Stimulated activated CD4-positive, alpha-beta T cell treated with anti-CD3 and anti-CD28 coated beads, Interleukin-4, amount 100 ng/mL, for 24 hours (primary cell): Measurements from ENCODE around the gene RALGAPA2.
A peak's percentile ranks its signal among the peaks of the same experiment; 100 is the strongest.

ENCODE experiments used
- DNase-seq: peaks from one replicate; pipeline ENCODE4 v3.0.0-alpha.2; 2020

RALGAPA2 gene

DNA sequence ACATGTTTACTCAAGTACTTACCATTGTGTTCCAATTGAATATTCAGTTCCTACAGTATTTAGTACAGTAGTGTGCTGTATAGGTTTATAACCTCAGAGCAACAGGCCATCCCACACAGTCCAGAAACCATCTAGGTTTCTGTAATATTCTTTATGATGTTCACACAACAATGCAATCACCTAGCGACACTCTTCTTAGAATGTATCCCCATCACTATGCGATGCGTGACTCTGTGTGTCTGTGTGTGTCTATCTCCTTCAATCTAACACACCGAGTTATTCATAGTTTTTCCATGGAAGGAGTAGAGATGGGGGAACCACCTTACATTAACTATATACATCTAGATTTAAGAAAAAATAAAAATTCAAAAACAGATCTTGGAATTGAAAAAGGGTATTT lies 182.8 kb downstream of the RALGAPA2 start:
- DNase-seq = no peak

- DNase-seq = no peak
These were observed 183.6 kb downstream of the RALGAPA2 start for GRCh38 chr20:20528861-20529260.

DNA sequence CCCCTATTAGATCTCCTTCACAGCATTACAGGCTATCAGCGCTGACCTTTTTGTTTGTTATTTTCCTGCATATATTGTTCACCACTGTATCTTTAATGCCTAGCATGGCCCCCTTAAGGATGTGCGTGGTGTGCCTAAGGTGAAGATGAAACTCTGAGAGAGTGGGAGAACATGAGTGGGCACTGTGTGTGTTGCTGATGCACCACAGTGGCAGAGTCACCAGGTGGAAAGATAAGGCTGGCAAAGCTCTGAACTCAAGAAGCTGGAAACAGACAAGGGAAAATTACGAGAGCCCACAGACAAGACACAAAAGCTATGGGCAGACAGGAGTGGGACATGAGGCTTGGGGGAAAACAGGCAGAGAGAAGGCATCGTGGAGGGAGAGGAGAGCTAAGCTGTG lies 184.8 kb downstream of the RALGAPA2 start:
- DNase-seq = no peak

DNA sequence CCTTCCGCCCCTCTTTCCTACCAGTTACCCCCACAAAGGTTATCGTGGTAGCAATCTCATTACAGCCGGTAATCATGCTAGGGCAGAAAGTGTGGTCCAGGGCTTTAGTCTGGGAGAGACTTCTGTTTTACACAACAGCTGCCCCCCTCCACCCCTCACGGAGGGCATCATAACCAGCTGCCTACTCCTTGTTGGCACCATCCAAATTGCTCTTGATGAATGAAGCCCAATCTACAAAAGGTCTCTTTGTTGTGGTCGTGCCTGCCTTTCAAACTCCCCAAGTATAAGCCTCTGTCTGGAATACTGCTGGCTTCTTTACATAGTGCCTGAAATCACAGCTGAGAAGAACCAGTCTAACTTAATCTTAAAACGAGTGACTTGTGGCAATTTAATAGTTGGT lies 186.7 kb downstream of the RALGAPA2 start:
- DNase-seq = no peak

DNA sequence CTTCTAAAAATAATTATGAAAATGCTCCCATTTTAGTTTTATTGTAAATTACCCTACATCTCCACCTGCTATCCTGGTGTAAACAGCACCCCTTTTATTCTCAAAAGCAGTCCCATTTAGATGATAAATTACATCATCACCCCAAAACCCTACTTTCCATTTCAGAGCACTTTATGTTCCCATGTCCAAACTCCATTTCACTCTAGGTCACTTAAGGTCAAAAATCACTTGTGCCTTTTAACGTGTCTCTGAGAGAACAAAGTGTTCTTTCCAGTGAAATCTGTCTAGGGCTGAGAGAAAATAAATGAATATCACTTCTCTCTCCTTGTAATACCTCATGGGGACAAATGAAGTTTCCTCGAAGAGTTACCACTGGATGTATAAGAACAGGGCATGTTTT lies 187.2 kb downstream of the RALGAPA2 start:
- no peak for DNase-seq

- no peak for DNase-seq
These were observed 187.7 kb downstream of the RALGAPA2 start for GRCh38 chr20:20524756-20525155.

- DNase-seq = no peak
These were observed 190.7 kb downstream of the RALGAPA2 start for GRCh38 chr20:20521736-20522135.

- no peak for DNase-seq
These were observed 191.7 kb downstream of the RALGAPA2 start for GRCh38 chr20:20520776-20521175.

- no peak for DNase-seq
These were observed 193.2 kb downstream of the RALGAPA2 start for GRCh38 chr20:20519269-20519668.

DNA sequence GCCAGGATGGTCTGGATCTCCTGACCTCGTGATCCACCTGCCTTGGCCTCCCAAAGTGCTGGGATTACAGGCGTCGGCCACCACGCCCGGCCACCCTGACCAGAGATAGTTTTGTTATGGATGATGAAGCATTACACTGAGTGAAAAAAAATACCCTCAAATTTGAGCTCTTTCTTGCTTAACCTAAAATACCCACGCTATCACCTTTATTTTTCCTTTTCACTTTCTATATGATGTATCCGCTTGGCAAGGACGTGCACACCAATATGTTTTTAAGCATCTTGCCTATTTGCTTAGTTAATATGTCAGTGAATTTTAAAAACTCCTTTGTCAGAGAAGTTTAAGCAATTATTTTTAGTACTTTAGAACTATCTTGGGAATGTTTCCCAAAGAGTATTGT lies 194.2 kb downstream of the RALGAPA2 start:
- DNase-seq = no peak

GRCh38 chr20:20517296-20517695 lies 195.1 kb downstream of the RALGAPA2 start:
- no peak for DNase-seq

DNA sequence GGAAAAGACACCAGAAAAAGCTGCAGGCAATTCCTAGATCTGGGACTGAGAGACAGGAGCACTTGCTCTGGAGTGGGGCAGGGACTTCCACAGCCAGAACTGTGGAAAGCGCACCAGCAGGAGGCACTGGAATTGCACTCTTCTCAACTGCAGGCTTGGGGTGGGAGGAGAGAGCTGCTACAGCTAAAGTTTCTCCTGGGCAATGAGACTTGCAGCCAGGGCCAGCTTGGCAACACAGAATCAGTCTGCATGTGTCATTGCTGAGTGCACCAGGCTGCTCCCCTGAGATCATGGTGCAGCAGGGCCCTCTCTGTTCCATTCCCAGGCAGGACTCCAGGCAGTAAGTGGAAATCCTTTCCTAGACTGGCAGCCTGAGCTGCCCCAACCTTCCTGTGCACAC lies 198.7 kb downstream of the RALGAPA2 start:
- DNase-seq = no peak

DNA sequence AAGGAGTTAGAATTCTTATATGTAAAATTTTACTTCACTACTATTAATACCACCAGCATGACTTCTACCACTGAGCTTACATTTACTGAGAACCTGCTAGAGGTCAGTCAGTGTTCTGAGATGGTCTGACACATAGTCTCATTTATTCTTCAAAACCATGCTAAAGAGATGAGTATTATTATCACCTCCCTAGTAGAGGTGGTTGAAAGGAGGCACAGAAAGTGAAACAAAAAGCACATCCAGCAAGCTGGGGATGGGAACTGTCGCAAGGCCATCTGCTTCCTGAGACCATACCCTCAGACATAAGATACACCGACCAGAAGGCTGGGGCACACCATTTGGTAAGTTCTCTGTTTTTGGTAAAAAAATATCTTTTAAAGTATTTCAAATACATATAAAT lies 206.9 kb downstream of the RALGAPA2 start:
- DNase-seq = no peak

- no peak for DNase-seq
These were observed 208.5 kb downstream of the RALGAPA2 start for GRCh38 chr20:20503777-20504530.

DNA sequence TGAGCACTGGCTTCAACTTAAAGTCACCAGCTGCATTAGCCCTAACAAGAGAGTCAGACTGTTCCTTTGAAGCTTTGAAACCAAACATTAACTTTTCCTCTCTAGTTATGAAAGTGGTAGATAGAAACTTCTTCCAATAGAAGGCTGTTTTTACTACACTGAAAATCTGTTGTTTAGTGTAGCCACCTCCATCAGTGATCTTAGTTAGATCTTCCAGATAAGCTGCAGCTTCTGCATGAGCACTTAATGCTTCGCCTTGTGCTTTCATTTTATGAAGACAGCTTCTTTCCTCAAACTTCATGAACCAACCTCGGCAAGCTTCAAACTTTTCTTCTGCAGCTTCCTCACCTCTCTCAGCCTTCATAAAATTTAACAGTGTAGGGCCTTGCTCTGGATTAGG lies 211.3 kb downstream of the RALGAPA2 start:
- no peak for DNase-seq

- DNase-seq = no peak
These were observed 212.1 kb downstream of the RALGAPA2 start for GRCh38 chr20:20500312-20500711.

DNA sequence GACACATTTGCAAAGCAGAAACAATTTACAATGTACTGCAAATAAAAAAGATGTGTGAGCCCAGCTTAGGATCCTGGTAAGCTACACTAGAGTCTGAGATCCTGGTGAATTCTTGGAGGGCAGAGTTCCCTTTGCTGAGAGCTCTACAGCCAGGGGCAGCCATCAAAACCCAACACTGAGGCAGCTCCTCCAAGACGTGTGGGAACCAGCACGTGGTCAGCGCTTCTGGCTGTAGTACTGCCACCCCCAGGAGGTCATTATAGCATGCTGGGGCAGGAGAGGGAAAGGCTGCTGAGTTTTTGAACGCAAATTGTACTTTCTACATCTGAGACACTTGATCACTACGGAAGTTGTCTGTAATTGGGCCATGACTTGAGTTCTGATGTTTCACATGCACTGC lies 213.0 kb downstream of the RALGAPA2 start:
- no peak for DNase-seq

DNA sequence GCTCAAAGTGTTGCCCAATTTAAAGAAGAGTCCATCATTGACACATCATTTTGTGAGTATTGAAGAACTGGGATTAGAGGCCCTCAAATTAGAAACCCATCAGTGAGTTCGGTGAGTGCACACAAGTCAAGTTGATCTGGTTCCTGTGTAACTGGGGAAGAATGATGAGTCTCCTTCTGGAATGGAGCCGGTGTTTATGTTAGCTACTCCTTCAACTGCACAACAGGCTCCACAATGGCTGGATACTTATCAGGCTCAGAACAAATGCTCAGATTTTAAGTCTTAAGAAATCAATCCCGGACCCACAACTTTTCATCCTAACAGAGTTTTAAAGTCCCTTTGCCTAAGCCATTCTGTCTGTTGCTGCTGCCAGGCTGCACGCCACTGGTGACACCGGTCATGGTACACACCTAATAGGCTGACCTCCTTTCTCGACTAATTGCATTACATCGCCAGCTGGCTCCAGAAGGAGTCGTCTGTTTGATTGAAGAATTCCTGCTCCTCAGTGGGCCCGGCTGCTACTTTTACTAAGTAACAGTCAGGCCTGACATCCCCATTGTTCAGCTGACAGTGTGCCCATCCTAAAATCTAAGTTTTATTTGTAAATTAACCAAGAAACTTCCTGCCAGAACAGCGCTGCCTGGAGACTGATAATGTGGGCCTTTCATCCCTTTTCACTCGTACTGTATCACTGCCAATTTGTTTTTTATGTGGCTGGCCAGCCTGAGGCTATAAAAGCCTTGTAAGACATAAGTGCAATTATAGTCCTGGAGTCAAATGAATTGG lies 214.2 kb downstream of the RALGAPA2 start:
- no peak for DNase-seq

DNA sequence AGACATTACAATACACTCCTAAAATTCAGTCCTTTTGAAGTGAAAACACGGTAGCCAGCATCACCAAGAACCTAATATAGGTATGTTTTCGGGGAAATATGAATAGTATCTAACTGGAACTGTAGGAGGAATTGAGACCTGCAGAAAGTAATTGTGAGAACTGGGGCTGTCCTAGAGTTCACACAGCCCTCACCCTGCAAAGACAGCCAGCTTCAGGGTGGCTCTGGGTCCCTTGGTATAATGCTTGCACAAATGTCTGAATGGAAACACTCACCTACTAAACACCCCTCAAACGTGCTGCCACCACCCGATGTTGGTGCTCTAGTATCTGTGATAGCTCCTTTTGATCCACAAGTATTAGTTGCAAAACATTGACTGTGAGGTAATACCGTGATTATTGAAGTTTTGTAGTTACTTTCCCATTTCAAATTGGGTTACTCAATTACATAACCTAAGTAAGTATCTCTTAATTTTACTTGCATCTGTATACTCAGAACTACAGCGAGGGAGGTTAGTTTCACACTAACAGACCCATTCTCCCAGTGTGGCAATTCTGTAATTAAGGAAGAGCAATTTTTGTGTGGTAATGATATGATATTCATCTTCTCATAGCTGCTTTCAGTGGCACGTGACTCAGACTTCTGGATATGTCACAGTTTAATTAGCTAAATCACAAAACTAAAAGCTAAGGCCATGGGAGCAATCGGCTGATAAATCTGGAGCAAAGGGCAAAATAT lies 215.0 kb downstream of the RALGAPA2 start:
- peak; percentile 32 for DNase-seq

DNA sequence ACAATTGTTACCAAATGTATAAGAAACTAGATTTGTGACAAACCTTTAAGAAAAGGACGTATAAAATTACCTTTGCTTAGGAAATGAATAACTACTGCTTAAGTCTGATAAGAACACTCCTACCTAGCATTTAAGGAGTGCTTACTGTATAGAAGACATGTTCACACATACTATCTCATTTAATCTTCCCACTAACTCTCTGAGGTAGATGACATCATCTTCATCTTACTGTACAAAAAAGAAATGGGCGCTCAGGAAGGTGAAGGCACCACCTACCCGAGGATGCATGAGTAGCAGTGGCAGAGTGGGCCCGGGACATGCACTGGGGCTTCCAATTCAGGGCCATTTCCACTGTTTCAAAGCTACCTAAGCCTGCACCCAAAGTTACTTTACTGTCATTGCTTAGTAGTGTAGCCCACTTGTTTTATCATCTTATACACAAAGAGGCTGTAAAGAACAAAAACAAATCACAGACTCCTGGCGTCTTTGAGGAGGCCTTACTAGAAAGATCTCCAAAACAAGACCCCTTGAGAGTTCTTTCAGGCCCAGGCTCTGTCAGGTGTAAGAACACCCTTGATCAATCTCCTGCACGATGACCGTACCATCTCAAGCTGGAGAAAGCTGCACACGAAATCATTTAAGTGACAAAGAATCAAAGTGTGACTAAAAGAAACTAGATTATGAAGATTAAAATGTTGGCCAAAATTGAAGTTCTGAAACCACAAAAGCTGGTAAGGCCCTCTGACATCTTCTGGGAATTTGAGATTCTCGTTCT lies 216.5 kb downstream of the RALGAPA2 start:
- DNase-seq = no peak

- DNase-seq = no peak
These were observed 218.7 kb downstream of the RALGAPA2 start for GRCh38 chr20:20493701-20494100.

GRCh38 chr20:20492521-20493332 lies 219.7 kb downstream of the RALGAPA2 start:
- no peak for DNase-seq
